HS-5 (cell line): Measurements from ENCODE around the gene KRTAP4-16.
"Not testable (repeated sequence)": the region's sequence is repeated elsewhere in the genome, so short reads cannot be mapped to it uniquely, and the experiment has no call there.

Source experiments
- DNase-seq: peaks from one replicate; pipeline ENCODE4 v3.0.0-alpha.2; 2012; ENCODE audit warnings: low read depth

Gene KRTAP4-16

DNA sequence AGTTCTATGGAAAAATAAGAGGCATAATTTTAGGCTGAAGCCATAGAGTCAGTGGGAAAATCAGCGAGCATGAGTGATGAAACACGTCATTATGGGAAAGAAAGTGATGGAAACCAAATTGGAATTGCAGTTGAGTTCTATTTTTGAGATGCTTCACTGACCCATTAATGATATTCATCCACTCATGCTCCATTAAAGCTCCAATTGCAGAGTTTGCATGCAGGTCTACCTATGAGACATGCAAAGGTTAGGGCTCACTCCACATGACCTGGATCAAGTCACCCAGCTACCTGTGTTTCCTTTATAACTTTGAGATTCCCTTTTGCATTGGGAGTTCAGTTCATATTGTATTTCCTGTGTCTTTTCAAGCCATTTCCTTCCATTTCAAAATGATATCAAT lies 28.3 kb downstream of the KRTAP4-16 start:
- DNase-seq: no peak

DNA sequence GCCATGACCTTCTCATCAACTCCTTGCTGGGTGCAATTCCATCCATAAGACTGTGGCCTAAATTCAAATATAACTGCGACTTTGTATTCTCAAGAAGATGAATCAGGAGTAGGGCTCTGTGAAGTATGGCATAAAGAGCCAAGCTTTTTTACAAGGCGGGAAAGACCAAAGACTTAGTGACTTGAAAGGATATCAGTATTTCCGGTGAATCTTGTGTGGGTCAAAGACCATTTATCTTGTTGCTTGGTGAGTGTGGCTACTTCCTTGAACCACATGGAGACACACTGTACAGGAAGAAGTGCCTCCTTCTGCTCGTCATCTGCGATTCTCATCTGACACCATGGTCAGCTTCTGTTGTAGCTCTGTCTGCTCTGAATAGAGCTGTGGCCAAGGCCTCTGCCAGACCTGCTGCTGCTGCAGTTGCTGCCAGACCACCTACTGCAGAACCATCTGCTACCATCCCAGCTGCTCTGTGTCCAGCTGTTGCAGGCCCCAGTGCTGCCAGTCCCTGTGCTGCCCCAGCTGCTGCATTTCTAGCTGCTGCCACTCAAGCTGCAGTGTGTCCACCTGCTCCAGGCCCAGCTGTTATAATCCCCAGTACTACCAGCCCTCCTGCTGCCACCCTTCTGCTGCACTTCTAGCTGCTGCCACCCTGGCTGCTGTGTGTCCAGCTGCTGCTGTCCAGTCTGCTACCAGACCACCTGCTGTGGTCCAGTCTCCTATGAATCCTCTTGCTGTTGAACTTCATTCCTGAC lies 30.2 kb downstream of the KRTAP4-16 start:
- DNase-seq: no peak

GRCh38 chr17:41069031-41069430 lies 33.0 kb downstream of the KRTAP4-16 start:
- DNase-seq: no peak

DNA sequence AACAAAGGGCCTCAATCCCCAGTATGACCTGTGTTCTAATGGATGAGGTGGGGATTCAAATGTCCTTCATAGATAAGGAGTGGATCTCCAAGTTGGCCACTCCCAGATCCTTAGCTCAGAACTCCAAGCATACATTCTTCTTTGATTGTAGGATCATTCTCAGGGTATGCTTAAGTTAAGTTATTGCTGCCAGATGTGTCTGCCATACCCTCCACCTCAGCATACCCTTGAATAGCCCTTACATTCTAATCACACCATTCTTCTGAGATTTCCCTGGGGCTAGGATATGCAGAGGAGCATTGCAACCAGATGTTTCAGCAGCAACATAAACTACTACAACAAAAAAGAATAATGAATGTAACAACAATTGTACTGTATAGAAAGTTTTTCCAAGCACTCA lies 34.7 kb downstream of the KRTAP4-16 start:
- no peak for DNase-seq

DNA sequence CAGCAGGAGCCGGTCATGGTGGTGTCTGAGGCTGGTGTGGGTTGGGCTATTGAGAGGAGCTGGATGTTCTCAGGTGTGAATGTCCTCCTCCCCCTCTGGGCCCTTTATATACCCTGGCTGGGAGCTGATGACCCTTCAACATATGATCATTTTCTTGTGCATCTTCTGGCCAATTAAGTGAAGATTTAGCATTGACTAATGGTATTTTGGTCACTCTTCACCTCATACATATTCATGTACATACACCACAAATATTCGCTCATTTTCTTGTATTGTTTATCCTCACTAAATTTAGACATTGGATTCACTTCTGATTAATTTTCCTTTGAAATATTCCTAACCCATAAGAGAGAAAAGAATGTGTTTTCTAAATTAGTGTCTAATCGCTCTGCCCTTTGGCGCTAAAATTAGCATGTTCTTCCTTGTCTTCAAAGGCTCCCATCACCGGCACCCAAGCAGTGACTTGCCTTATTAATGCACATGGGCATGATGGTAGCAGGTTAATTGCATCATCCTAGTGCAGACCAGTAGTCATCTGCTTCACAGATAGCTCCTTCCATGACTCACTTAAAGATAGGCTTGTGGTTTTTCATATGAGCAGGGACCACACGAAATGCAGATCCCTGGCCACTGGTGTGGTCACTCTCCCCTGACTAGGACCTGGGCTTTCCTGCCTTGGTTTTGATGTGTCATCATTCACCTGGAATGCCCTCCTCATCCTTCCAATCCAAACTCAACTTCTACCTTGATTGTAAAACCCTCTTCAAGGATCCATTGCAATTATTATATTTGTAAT lies 36.0 kb downstream of the KRTAP4-16 start, which contains the start of gene KRTAP2-4:
TSS of gene KRTAP2-4 (minus strand) at position 51 of the 796 bp plus-strand sequence. CDS start at position 17, 34 bp downstream.
- peak; percentile 80 for DNase-seq

- DNase-seq: not testable (repeated sequence)
Observed at GRCh38 chr17:41065016-41065689, 36.9 kb downstream of the KRTAP4-16 start.

DNA sequence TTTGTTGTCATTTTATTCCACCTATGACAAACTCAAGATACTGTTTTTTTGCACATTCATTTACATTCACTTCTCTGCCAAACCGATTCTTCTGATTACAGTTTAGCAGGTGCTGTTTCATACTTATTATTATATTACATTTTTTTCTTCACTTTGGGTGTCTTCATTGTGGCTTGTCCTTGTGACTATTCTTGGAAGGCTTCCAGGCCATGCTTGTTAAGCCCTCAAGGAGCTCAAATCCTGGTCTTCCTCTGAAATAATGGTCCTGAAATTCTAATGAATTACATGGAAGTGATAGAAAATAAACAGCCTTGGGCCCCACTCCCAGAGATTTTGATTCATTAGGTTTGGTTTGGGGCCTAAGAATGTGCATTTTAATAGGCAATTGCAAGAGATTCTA lies 37.7 kb downstream of the KRTAP4-16 start:
- DNase-seq: no peak

GRCh38 chr17:41063449-41063848 lies 38.6 kb downstream of the KRTAP4-16 start:
- no peak for DNase-seq

DNA sequence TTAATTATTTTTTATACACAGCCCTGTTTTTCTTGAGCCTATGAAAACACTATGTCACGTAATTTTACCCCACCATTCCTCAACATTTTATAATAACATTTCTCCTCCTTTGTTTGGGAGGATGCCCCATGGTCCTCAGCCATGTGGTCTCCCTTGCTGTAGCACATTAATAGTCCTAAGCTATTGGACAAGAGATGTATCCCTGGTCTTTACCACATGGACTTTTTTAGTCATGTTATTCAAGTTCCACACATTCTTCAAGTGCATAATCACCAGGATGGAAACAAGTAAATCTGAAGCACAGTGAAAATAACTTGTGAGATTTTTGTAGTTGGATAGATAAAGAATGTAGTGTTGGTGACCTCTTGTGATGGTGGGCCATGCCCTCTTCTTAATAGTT lies 40.0 kb downstream of the KRTAP4-16 start:
- DNase-seq: peak; percentile 90

DNA sequence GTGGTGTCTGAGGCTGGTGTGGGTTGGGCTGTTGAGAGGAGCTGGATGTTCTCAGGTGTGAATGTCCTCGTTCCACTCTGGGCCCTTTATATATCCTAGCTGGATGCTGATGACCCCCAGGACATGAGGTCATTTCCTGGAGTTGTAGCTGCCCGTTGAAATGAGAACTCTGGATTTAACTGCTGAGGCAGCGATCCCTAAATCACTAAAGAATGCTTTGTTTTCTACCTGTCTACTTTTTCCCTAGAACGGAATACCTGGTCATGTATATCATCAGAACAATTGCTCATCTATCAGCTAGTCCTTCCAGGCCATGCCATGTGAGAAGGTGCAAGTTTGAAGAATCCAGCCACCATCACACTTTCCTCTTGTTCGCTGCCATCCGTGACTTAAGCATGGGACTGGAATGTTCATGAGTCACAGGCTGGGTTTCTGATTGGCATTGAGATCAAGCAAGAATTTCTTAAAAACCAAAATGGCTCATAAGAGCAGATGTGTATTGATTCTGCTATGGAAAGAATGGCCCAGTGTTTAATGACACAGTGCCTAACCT lies 41.9 kb downstream of the KRTAP4-16 start, which contains the start of gene KRTAP2-3:
TSS of gene KRTAP2-3 (minus strand) at position 63 of the 553 bp plus-strand sequence. CDS start 64 bp downstream, outside the sequence.
- peak; percentile 94 for DNase-seq

GRCh38 chr17:41059276-41060051 lies 42.5 kb downstream of the KRTAP4-16 start:
- DNase-seq: peak; percentile 86

- no peak for DNase-seq
Observed at GRCh38 chr17:41058741-41059140, 43.3 kb downstream of the KRTAP4-16 start.

- no peak for DNase-seq
Observed at GRCh38 chr17:41057547-41057946, 44.5 kb downstream of the KRTAP4-16 start.

- DNase-seq: not testable (repeated sequence)
Observed at GRCh38 chr17:41055130-41055529, 46.9 kb downstream of the KRTAP4-16 start, which contains the start of gene KRTAP2-2. Gene KRTAP2-2, minus strand, starts transcription at chr17:41055230. Its CDS starts 19 bp downstream, at chr17:41055211.

DNA sequence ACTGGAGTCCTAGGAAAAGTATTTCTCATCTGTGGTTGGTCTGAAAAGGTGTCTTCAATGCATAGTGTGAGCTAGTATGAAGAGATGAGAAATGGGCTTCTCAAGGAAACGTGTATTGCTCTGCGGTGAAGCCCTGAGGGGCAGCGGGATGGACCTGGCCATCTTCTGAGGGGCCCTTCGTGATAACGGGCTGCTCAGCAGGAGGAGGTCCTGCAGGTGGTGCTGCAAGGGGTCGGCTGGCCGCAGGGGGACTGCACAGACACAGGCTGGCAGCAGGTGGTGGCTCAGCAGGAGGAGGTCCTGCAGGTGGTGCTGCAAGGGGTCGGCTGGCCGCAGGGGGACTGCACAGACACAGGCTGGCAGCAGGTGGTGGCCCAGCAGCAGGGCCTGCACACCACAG lies 47.5 kb downstream of the KRTAP4-16 start:
- not testable (repeated sequence) for DNase-seq

- DNase-seq: no peak
Observed at GRCh38 chr17:41054025-41054424, 48.0 kb downstream of the KRTAP4-16 start.

DNA sequence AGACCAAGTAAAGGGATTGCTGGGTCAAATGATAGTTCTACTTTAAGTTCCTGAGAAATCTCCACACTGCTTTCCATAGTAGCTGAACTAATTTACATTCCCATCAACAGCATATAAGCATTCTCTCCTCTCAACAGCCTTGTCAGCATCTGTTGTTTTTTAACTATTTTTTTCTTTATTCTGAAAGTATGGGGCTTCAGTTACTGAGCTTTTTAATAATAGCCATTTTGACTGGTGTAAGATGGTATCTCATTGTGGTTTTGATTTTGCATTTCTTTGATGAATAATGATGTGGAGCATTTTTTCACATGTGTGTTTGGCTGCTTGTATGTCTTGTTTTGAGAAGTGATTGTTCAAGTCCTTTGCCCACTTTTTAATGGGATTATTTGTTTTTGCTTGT lies 49.4 kb downstream of the KRTAP4-16 start:
- DNase-seq: no peak
